WERI-Rb-1 (cell line): ENCODE results near the gene CYP17A1.
"Not testable (repeated sequence)": the region's sequence is repeated elsewhere in the genome, so short reads cannot be mapped to it uniquely, and the experiment has no call there.

Experiments
- DNase-seq: peaks from one replicate; pipeline ENCODE4 v3.0.0-alpha.2; 2020
- H3K27ac ChIP-seq: fragments of 250-450 bp; sonication (Bioruptor Pico); 2 replicates; pipeline ENCODE4 v1.5.1; 2020; ENCODE audit warnings: mild to moderate bottlenecking, moderate library complexity
- H3K27me3 ChIP-seq: fragments of 250-450 bp; sonication (Bioruptor Pico); 2 replicates; pipeline ENCODE4 v1.5.1; 2021; ENCODE audit warnings: mild to moderate bottlenecking, low read depth, moderate library complexity; ENCODE audit not compliant: insufficient read depth, severe bottlenecking
- H3K36me3 ChIP-seq: fragments of 250-450 bp; sonication (Bioruptor Pico); 2 replicates; pipeline ENCODE4 v1.5.1; 2020; ENCODE audit warnings: mild to moderate bottlenecking, moderate library complexity
- H3K4me3 ChIP-seq: 2 replicates; pipeline ENCODE4 v1.5.1; 2011; ENCODE audit warnings: low read depth, mild to moderate bottlenecking, control low read depth, low read length
- H3K9me3 ChIP-seq: fragments of 250-450 bp; sonication (Bioruptor Pico); 2 replicates; pipeline ENCODE4 v1.5.1; 2021; ENCODE audit warnings: mild to moderate bottlenecking, moderate library complexity; ENCODE audit not compliant: severe bottlenecking
- CTCF ChIP-seq: IDR thresholded peaks from 2 replicates; pipeline ENCODE4 v1.5.1; 2011; ENCODE audit warnings: low read depth, mild to moderate bottlenecking, control low read depth, inconsistent platforms, low read length

Gene CYP17A1

GRCh38 chr10:102831322-102832071, 5.7 kb downstream of the CYP17A1 start:
- no peak for TF ChIP-seq CTCF
- no peak overlapping the region for H3K4me3 ChIP-seq

DNA sequence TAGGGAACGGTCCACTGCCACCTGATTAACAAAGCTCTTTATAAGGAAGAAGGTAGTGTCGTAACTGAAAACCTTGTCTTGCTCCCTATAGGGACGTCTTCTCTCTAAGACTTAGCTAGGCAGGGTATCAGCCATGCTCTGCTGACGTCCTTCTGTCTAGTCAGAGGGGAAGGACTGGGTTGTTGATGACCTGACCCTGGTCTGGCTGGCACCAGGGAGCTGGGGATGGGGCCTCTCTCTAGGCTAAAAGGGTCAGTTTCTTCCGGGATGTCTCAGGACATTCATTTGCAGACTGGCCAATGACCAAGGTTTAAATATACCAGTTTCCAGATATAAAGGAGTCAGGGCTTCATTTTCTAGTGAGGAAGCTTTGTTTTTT, 9.6 kb downstream of the CYP17A1 start:
- TF ChIP-seq CTCF: no peak
- Histone ChIP-seq H3K4me3 (no peak overlapping the region), H3K27me3 (no peaks in the 10 kb centered on the region), H3K9me3 (no peaks in the 10 kb centered on the region), H3K36me3 (no peaks in the 10 kb centered on the region), H3K27ac (no peak overlapping the region)
- no peak for DNase-seq

More at GRCh38 chr10:102831322-102832071, 5.7 kb downstream of the CYP17A1 start:
- H3K9me3 ChIP-seq: no peaks in the 10 kb centered on the region
- no peaks in the 10 kb centered on the region for H3K27me3 ChIP-seq
- H3K36me3 ChIP-seq: no peaks in the 10 kb centered on the region
- H3K27ac ChIP-seq: no peak overlapping the region
- no peak for DNase-seq

DNA sequence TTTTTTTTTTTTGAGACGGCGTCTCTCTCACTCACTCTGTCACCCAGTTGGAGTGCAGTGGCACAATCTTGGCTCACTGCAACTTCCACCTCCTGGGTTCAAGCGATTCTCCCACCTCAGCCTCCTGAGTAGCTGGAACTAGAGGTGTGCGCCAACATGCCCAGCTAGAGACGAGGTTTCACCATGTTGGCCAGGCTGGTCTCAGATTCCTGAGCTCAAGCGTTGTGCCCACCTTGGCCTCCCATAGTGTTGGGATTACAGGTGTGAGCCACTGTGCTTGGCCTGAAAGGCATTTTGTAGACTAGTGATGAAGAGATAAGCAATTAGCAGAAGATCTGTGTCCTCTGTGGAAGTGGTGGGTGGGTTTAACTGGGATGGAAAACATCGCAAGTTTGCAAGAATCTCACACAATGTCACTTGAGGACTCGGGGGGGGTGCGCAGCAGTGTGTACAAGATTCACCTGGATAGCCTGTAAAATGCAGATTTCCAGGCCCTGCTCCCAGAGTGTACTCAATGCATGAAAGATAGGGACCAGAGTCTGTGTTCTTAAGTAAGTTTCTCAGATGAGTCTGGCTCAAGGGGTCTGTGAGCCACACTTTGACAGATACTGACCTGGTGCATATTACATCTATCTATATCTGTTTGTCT, 10.9 kb downstream of the CYP17A1 start:
- H3K4me3 ChIP-seq: no peak overlapping the region
- H3K9me3 ChIP-seq: no peaks in the 10 kb centered on the region
- no peak for TF ChIP-seq CTCF
- no peak for DNase-seq
- H3K36me3 ChIP-seq: no peaks in the 10 kb centered on the region
- no peak overlapping the region for H3K27ac ChIP-seq
- no peaks in the 10 kb centered on the region for H3K27me3 ChIP-seq

DNA sequence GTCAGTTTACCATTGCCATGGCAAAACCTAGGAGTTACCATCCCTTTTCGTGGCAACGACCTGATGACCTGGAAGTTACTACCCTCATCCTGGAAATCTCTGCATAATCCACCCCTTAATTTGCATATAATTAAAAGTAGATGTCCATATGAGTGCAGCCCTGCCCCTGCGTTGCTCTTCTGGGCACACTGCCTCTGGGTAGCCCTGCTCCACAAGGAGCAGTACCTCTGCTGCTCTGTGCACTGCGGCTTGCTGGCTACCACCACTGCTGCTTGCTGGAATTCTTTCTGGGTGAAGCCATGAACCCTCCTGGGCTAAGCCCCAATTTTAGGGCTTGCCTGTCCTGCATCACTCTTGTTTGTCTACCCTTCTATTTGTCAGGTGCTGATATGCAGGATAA, 12.5 kb downstream of the CYP17A1 start:
- Histone ChIP-seq H3K4me3 (no peak overlapping the region), H3K36me3 (no peaks in the 10 kb centered on the region), H3K27ac (no peak overlapping the region), H3K9me3 (no peaks in the 10 kb centered on the region), H3K27me3 (no peaks in the 10 kb centered on the region)
- no peak for DNase-seq
- TF ChIP-seq CTCF: no peak

DNA sequence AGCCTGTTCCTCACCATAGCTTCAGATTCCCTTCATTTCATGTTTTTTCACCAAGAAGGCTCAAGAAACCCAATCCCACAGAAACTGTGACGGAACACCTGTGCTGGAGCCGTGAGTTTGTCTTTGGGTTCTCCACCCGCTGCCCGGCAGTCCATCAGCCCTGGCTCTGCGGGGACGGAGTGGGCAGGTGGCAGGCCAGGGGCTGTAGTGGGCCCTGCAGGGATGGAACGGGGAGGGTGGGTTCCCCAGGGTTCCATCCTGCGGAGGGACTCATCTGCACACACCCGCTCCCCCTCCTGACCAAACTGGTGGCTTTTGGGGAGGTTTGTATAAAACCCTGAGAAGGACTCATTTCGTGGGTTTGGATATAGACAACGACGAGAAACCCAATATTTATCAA, 15.0 kb downstream of the CYP17A1 start:
- no peaks in the 10 kb centered on the region for H3K27me3 ChIP-seq
- no peaks in the 10 kb centered on the region for H3K36me3 ChIP-seq
- DNase-seq: no peak
- no peak for TF ChIP-seq CTCF
- H3K27ac ChIP-seq: no peak overlapping the region
- no peaks in the 10 kb centered on the region for H3K9me3 ChIP-seq
- H3K4me3 ChIP-seq: no peak overlapping the region

- H3K27me3 ChIP-seq, DNase-seq, H3K27ac ChIP-seq, H3K36me3 ChIP-seq, H3K4me3 ChIP-seq, H3K9me3 ChIP-seq: not testable (repeated sequence)
Measured at GRCh38 chr10:102820008-102820407, 17.2 kb downstream of the CYP17A1 start.
